ENCODE results near the gene DCDC2C. TPM values are rescaled to one million over a fixed set of nuclear protein-coding genes. Genes with fewer than 3 reads are reported as not detected.

Gene DCDC2C
- total and polyA plus RNA-seq, 7 donors, result 0.13 TPM; not detected in 6

- DNase-seq, result no peak
- no peak for ATAC-seq
- H3K4me1 ChIP-seq, result no peaks in the 10 kb centered on the region
Observed at GRCh38 chr2:3689998-3690748, 13.2 kb upstream of the DCDC2C start.

GRCh38 chr2:3692375-3692774, 11.0 kb upstream of the DCDC2C start:
- no peak for TF ChIP-seq CTCF (IDR thresholded peaks at IDR 0.05)
- H3K4me1 ChIP-seq, result no peaks in the 10 kb centered on the region
- intact Hi-C loops (cut with DNase I), result no loop called here
- H3K4me3 ChIP-seq, result no peak overlapping the region
- no peaks in the 10 kb centered on the region for H3K36me3 ChIP-seq (ENCODE audit: insufficient read depth in 1 of 2, low read depth in 1 of 2)
- H3K27me3 ChIP-seq (ENCODE audit: insufficient read depth in 3 of 3, low read length in 2 of 3), result peaks cover 0 to 4% (median 2%) of the 10 kb centered on the region in 3 donors
- H3K9me3 ChIP-seq, result no peaks in the 10 kb centered on the region
- ATAC-seq (no peak), DNase-seq (no peak)
- H3K27ac ChIP-seq, result no peak overlapping the region

More at GRCh38 chr2:3689998-3690748, 13.2 kb upstream of the DCDC2C start:
- no peak for TF ChIP-seq CTCF (IDR thresholded peaks at IDR 0.05)
- Histone ChIP-seq H3K9me3 (no peaks in the 10 kb centered on the region), H3K36me3 (ENCODE audit: insufficient read depth in 1 of 2, low read depth in 1 of 2) (no peaks in the 10 kb centered on the region), H3K27me3 (ENCODE audit: insufficient read depth in 3 of 3, low read length in 2 of 3) (peaks cover 0 to 4% (median 2%) of the 10 kb centered on the region in 3 donors), H3K4me3 (no peak overlapping the region), H3K27ac (no peak overlapping the region)
- intact Hi-C loops (cut with DNase I), result no loop called here

- DNase-seq (no peak), ATAC-seq (no peak)
- no peak for TF ChIP-seq CTCF (IDR thresholded peaks at IDR 0.05)
- Histone ChIP-seq H3K4me3 (no peak overlapping the region), H3K27ac (no peak overlapping the region), H3K4me1 (no peaks in the 10 kb centered on the region), H3K27me3 (ENCODE audit: insufficient read depth in 3 of 3, low read length in 2 of 3) (peaks cover 0 to 9% (median 2%) of the 10 kb centered on the region in 3 donors), H3K9me3 (no peaks in the 10 kb centered on the region), H3K36me3 (ENCODE audit: insufficient read depth in 1 of 2, low read depth in 1 of 2) (no peaks in the 10 kb centered on the region)
- WGBS, 3 donors, result 70 to 84% (median 83%) methylated on average over 3 of the region's 3 CpGs
- intact Hi-C loops (cut with DNase I), result no loop called here
Observed at GRCh38 chr2:3696545-3696944, 6.8 kb upstream of the DCDC2C start.

DNA sequence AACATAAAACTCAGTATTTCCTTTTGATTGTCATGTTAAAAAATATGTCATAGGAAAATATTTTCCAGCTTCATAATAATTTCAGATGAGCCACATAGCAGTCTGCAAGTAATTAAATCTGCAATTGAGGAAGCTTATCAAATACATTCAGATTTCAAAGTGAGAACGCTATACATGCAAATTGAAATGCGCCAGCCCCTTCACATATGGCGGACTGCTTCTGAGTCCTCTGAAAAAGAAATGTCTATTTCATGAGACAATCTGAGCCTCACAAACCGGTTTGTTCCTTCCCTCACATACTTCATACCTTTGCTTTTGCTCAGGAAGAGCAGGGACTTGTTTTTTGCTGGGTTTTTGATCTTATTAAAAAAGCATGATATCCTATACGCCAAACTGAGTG, 2.3 kb upstream of the DCDC2C start:
- no peak overlapping the region for H3K4me3 ChIP-seq
- H3K27ac ChIP-seq, result no peak overlapping the region
- WGBS, 3 donors, result 88 to 90% (median 89%) methylated on average over 5 of the region's 5 CpGs
- no peak for TF ChIP-seq CTCF (IDR thresholded peaks at IDR 0.05)
- intact Hi-C loops (cut with DNase I), result no loop called here
- no peaks in the 10 kb centered on the region for H3K9me3 ChIP-seq
- H3K36me3 ChIP-seq (ENCODE audit: insufficient read depth in 1 of 2, low read depth in 1 of 2), result no peaks in the 10 kb centered on the region
- no peak for ATAC-seq
- no peaks in the 10 kb centered on the region for H3K4me1 ChIP-seq
- no peak for DNase-seq
- H3K27me3 ChIP-seq (ENCODE audit: insufficient read depth in 3 of 3, low read length in 2 of 3), result peaks cover 0 to 32% (median 10%) of the 10 kb centered on the region in 3 donors

All from psoas muscle (tissue), 8 donors.